Calu3 (cell line): ENCODE measurements around the gene SLC39A12. TPM values are rescaled to one million over a fixed set of nuclear protein-coding genes. Genes with fewer than 3 reads are reported as not detected.

Experiments used
- BruUV-seq: library from RNA; stranded (reverse); fragments of 400-500 nt; replicated peaks from 2 replicates; lab custom pipeline; 2021; lab: Mats Ljungman, UMichigan
- CTCF ChIA-PET: fragments of 300-600 bp; sonication (Branson Sonifier 250); formaldehyde crosslinking; loops from one replicate; lab custom pipeline; 2022; ENCODE audit warnings: antibody characterized with exemption; lab: Charles Lee
- DNase-seq: peaks from one replicate; pipeline ENCODE4 v3.0.0; 2022
- H3K27ac Mint-ChIP-seq: one replicate; pipeline ENCODE4 v1.8.0; 2022; ENCODE audit warnings: mixed read lengths; ENCODE audit not compliant: unreplicated experiment
- H3K27me3 Mint-ChIP-seq: one replicate; pipeline ENCODE4 v1.8.0; 2022; ENCODE audit warnings: mixed read lengths; ENCODE audit not compliant: unreplicated experiment
- H3K36me3 Mint-ChIP-seq: one replicate; pipeline ENCODE4 v1.8.0; 2022; ENCODE audit warnings: mild to moderate bottlenecking, moderate library complexity, mixed read lengths; ENCODE audit not compliant: insufficient read depth, unreplicated experiment
- H3K4me1 Mint-ChIP-seq: one replicate; pipeline ENCODE4 v1.8.0; 2022; ENCODE audit warnings: mild to moderate bottlenecking, low read depth, mixed read lengths; ENCODE audit not compliant: unreplicated experiment
- H3K4me3 Mint-ChIP-seq: one replicate; pipeline ENCODE4 v1.8.0; 2022; ENCODE audit warnings: mild to moderate bottlenecking, low read depth, moderate library complexity, mixed read lengths; ENCODE audit not compliant: unreplicated experiment
- H3K9me3 Mint-ChIP-seq: one replicate; pipeline ENCODE4 v1.8.0; 2022; ENCODE audit warnings: low read depth, mixed read lengths; ENCODE audit not compliant: unreplicated experiment
- intact Hi-C: fragments of 100-400 bp; cut with micrococcal nuclease; formaldehyde crosslinking; loops from one replicate; pipeline ENCODE4 v1.10.0; 2022; ENCODE audit not compliant: unreplicated experiment
- total RNA-seq: library from RNA; stranded (reverse); gene quantifications from 2 replicates; pipeline ENCODE4 v1.2.3, GENCODE V29; 2022
- TF ChIP-seq, protein P1 (sequence below): fragments of 200-600 bp; IDR thresholded peaks from one replicate; pipeline ENCODE4 v1.8.0; 2022; ENCODE audit warnings: antibody characterized with exemption; ENCODE audit not compliant: unreplicated experiment

Gene SLC39A12
- total RNA-seq, 1 experiment from 2014 or later, result not detected

DNA sequence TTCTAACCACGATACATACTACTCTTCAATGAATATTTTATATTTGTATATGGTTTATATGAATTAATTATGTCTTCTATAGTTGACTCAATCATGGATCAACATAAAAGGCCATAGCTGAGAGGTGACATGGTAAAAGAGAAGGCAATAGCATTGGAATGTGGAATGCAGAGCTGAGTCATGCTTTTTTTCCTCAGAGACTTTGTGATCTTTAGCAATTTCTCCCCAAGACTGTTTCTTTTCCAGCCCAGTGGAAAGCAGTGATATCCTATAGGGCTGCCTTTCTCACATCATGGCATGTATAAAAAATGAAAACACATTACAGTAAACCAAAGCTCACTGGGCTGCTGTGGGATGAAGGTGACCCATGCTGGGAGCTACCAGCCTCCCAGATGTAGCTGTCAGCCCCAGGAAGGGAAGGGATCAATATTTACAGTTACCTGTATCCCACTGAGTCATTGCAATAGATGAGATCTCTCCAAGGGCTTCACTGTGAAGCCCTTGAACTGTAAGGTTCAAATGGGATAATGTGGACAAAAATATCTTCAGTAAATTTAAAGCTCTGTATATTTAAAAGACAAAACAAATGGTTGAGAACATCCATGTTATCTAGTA, 30.2 kb downstream of the SLC39A12 start:
- no peak overlapping the region for H3K4me3 Mint-ChIP-seq
- no peaks in the 10 kb centered on the region for H3K4me1 Mint-ChIP-seq
- H3K36me3 Mint-ChIP-seq, result no peaks in the 10 kb centered on the region
- CTCF ChIA-PET, result no interaction called here
- intact Hi-C loops, result no loop called here
- H3K27ac Mint-ChIP-seq, result no peak overlapping the region
- H3K9me3 Mint-ChIP-seq, result no peaks in the 10 kb centered on the region
- DNase-seq, result no peak
- BruUV-seq, result no TSS peak
- no peaks in the 10 kb centered on the region for H3K27me3 Mint-ChIP-seq
- TF ChIP-seq, protein P1, sequence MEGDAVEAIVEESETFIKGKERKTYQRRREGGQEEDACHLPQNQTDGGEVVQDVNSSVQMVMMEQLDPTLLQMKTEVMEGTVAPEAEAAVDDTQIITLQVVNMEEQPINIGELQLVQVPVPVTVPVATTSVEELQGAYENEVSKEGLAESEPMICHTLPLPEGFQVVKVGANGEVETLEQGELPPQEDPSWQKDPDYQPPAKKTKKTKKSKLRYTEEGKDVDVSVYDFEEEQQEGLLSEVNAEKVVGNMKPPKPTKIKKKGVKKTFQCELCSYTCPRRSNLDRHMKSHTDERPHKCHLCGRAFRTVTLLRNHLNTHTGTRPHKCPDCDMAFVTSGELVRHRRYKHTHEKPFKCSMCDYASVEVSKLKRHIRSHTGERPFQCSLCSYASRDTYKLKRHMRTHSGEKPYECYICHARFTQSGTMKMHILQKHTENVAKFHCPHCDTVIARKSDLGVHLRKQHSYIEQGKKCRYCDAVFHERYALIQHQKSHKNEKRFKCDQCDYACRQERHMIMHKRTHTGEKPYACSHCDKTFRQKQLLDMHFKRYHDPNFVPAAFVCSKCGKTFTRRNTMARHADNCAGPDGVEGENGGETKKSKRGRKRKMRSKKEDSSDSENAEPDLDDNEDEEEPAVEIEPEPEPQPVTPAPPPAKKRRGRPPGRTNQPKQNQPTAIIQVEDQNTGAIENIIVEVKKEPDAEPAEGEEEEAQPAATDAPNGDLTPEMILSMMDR, result no peak

DNA sequence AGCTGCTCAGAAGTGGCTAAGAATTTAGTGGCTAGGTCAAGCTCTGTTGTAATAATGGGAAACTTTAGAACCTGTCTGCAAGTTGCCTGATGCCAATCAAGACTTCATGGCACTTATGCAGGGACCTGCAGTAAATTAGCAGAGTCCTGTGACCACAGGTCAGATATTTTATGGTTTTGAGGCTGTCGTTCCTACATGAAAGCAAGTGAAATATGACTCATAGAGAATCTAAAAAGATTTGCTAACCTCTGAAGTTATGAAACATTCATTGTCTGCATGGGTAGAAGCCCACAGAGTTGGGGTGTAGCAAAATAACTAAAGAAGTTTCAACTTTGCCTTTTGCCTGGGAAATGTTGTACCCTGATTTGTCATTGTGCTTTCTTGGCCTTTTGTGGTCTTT, 32.3 kb downstream of the SLC39A12 start:
- CTCF ChIA-PET, result no interaction called here
- TF ChIP-seq, protein P1, result no peak
- DNase-seq, result no peak
- no TSS peak for BruUV-seq
- Mint-ChIP-seq H3K4me1 (no peaks in the 10 kb centered on the region), H3K27ac (no peak overlapping the region), H3K4me3 (no peak overlapping the region), H3K27me3 (no peaks in the 10 kb centered on the region), H3K9me3 (peaks cover 2% of the 10 kb centered on the region), H3K36me3 (no peaks in the 10 kb centered on the region)
- intact Hi-C loops, result no loop called here

DNA sequence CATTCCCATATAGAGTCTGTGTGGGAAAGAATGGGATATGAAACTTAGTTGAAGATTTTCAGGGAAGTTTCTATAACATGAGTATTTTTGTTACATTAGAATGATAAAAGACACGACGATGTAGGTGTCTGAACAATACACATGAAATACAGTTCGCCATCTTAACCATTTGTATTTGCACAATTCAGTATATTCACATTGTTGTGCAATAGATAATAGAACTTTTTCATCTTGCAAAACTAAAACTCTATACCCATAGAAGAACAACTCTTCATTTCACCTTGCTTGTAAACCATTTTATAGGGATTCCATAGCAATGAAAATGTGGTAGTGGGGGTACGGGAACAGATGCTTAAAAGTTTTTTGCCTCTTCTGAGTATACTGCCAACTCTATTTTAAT, 32.8 kb downstream of the SLC39A12 start:
- no peak for DNase-seq
- Mint-ChIP-seq H3K27ac (no peak overlapping the region), H3K9me3 (peaks cover 2% of the 10 kb centered on the region), H3K4me1 (no peaks in the 10 kb centered on the region), H3K27me3 (no peaks in the 10 kb centered on the region), H3K36me3 (no peaks in the 10 kb centered on the region), H3K4me3 (no peak overlapping the region)
- BruUV-seq, result no TSS peak
- CTCF ChIA-PET, result interaction anchor here (1.4 kb wide), 1 partner anchor 15 kb away, joined by 3 read pairs; no protein-coding TSS in a partner anchor
- TF ChIP-seq, protein P1, result no peak
- intact Hi-C loops, result no loop called here

DNA sequence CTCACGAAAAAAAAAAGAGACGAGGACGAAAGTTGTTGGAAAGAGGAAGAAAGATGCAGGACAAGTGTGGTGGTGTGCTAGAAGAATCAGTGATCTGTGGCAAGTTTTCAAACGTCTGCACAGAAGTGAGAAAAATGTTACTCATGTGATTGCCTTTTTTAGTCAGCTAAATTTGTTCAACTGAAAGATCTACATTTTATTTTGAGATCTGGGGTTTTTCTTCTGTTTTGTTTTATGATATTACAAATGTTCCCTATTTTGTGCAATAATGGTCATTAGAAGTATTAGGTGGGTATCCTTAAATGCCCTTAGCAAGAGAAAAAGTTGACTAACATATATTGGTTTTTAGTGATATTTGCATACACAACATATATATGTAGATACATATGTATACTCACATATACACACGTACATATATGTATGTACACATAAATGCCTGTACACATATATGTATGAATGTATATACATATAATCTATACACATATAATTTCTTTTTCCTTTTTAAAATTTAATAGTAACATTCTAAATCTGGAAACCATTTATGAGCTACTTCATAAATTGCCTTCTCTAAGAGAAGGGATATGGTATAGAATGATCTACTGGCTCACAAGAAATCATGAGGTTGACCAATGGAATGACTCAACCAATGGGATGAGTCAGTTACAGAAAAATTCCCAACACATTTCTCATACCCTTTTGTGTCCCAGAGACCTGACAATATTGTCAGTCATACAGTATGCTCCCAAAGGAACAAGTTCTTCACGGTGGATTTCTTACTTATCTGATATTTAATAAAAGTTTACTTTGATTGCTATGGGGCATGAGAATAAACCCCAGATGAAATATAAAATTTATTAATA, 38.4 kb downstream of the SLC39A12 start:
- intact Hi-C loops, result no loop called here

More for the DNA sequence above, 38.4 kb downstream of the SLC39A12 start:
- TF ChIP-seq, protein P1, result no peak
- Mint-ChIP-seq H3K27me3 (no peaks in the 10 kb centered on the region), H3K27ac (no peak overlapping the region), H3K9me3 (peaks cover 2% of the 10 kb centered on the region), H3K36me3 (no peaks in the 10 kb centered on the region), H3K4me1 (no peaks in the 10 kb centered on the region), H3K4me3 (no peak overlapping the region)
- no peak for DNase-seq
- CTCF ChIA-PET, result no interaction called here
- no TSS peak for BruUV-seq
